Rectal smooth muscle tissue (tissue), 1 donor: ENCODE results near the gene KCTD1.

Source experiments
- H3K27ac ChIP-seq: one replicate; pipeline ENCODE4 v1.7.0; 2013; ENCODE audit warnings: low read depth, low read length, inconsistent platforms
- H3K27me3 ChIP-seq: one replicate; pipeline ENCODE4 v1.7.0; 2013; ENCODE audit warnings: low read length; ENCODE audit not compliant: control insufficient read depth, insufficient read depth
- H3K36me3 ChIP-seq: one replicate; pipeline ENCODE4 v1.7.0; 2013; ENCODE audit warnings: low read length; ENCODE audit not compliant: control insufficient read depth, insufficient read depth
- H3K4me1 ChIP-seq: one replicate; pipeline ENCODE4 v1.7.0; 2013; ENCODE audit warnings: low read length; ENCODE audit not compliant: control insufficient read depth, insufficient read depth
- H3K4me3 ChIP-seq: one replicate; pipeline ENCODE4 v1.7.0; 2013; ENCODE audit warnings: low read length
- H3K9ac ChIP-seq: one replicate; pipeline ENCODE4 v1.7.0; 2013; ENCODE audit warnings: low read length

Gene KCTD1

GRCh38 chr18:26503382-26503781, 45.0 kb downstream of the KCTD1 start:
- no peaks in the 10 kb centered on the region for H3K27me3 ChIP-seq
- H3K4me1 ChIP-seq, result no peaks in the 10 kb centered on the region
- H3K4me3 ChIP-seq, result no peak overlapping the region
- H3K9ac ChIP-seq, result no peak overlapping the region
- H3K36me3 ChIP-seq, result no peaks in the 10 kb centered on the region
- H3K27ac ChIP-seq, result no peak overlapping the region

DNA sequence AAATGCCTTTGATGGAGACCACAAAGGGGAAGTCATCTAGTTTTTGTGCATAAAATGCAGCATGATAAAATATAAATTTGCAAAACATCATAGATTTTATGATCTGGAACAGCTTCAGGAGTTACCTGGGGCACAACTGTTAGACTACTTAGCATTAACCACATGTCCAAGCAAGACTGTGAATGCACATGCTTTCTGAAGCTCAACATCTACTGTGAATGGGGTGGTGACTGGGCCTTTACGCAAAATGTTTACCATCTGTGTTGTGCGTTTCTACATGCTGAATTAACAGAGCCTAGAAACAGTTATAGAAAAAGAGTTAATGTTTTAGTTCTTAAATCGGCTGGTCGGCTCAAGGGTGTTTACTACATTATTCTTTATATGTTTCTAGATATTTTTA, 45.5 kb downstream of the KCTD1 start:
- no peak overlapping the region for H3K4me3 ChIP-seq
- no peaks in the 10 kb centered on the region for H3K4me1 ChIP-seq
- no peak overlapping the region for H3K27ac ChIP-seq
- H3K36me3 ChIP-seq, result no peaks in the 10 kb centered on the region
- H3K9ac ChIP-seq, result no peak overlapping the region
- no peaks in the 10 kb centered on the region for H3K27me3 ChIP-seq

DNA sequence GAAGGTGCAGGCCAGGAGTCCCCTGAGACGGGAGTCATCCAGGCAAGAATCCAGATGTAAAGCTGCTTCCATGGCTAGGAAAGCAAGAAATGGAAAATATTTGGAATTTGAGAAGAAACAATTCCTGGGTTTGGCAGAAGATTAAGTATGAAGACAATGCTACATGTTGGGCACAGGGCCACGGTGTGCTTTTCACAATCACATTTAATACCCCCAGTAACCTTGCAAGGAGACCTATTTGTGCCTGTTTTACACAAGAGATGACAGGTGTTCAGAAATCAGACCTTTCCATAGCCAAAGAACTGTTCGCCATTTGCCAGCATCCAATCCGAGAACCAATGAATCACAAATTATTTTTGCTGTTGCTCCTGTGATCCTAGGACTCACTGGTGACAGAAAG, 50.5 kb downstream of the KCTD1 start:
- H3K27me3 ChIP-seq, result no peaks in the 10 kb centered on the region
- no peak overlapping the region for H3K4me3 ChIP-seq
- no peaks in the 10 kb centered on the region for H3K4me1 ChIP-seq
- H3K27ac ChIP-seq, result no peak overlapping the region
- no peaks in the 10 kb centered on the region for H3K36me3 ChIP-seq
- no peak overlapping the region for H3K9ac ChIP-seq

- H3K27ac ChIP-seq, result no peak overlapping the region
These were observed 51.8 kb downstream of the KCTD1 start for GRCh38 chr18:26496528-26496927.

DNA sequence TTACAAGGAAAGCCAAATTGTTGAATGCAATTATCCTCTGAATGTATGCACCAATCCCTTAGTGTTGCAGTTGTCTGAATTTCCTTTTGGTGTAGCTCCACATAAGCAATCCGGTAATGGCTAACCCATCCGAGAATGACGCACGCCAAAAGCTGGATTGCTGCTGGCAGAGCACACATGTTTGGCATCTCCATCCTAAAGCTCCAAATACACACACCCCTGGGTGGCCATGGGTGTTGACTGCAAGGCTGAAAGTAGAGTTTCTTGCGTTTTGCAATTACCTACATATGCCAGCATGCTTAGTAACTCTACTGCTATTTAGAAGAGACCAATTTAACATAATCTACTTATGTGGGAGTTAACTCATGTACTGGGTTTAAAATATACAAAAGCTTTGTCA, 53.1 kb downstream of the KCTD1 start:
- no peak overlapping the region for H3K4me3 ChIP-seq
- no peak overlapping the region for H3K9ac ChIP-seq
- no peaks in the 10 kb centered on the region for H3K36me3 ChIP-seq
- no peak overlapping the region for H3K27ac ChIP-seq
- H3K4me1 ChIP-seq, result no peaks in the 10 kb centered on the region
- H3K27me3 ChIP-seq, result no peaks in the 10 kb centered on the region

More at GRCh38 chr18:26496528-26496927, 51.8 kb downstream of the KCTD1 start:
- no peaks in the 10 kb centered on the region for H3K27me3 ChIP-seq
- no peaks in the 10 kb centered on the region for H3K4me1 ChIP-seq
- no peak overlapping the region for H3K4me3 ChIP-seq
- no peaks in the 10 kb centered on the region for H3K36me3 ChIP-seq
- H3K9ac ChIP-seq, result no peak overlapping the region

DNA sequence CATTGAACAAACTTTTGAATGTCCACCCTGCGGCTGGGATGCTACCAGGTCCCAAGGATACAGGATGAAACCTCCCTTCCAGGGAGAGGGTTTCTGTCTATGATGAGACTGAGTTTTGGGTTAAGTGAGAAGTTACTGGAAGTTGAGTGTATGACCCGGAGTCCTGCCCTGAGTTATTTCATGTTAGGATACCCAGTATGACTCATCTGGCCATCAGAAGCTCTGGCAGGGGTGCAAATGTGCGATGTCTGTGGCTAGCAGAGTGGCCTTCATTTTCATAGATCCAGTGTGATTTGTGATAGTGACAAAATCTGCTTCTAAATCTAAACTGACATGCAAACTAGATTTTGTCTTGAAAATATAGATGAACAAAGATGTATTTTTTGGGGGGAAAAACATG, 55.3 kb downstream of the KCTD1 start:
- no peaks in the 10 kb centered on the region for H3K4me1 ChIP-seq
- H3K27me3 ChIP-seq, result no peaks in the 10 kb centered on the region

GRCh38 chr18:26491194-26491816, 57.0 kb downstream of the KCTD1 start:
- Histone ChIP-seq H3K36me3 (no peaks in the 10 kb centered on the region), H3K27me3 (no peaks in the 10 kb centered on the region), H3K27ac (no peak overlapping the region), H3K4me3 (no peak overlapping the region), H3K9ac (no peak overlapping the region), H3K4me1 (no peaks in the 10 kb centered on the region)

More for the DNA sequence above, 55.3 kb downstream of the KCTD1 start:
- no peak overlapping the region for H3K4me3 ChIP-seq
- H3K9ac ChIP-seq, result no peak overlapping the region
- H3K27ac ChIP-seq, result no peak overlapping the region
- no peaks in the 10 kb centered on the region for H3K36me3 ChIP-seq

DNA sequence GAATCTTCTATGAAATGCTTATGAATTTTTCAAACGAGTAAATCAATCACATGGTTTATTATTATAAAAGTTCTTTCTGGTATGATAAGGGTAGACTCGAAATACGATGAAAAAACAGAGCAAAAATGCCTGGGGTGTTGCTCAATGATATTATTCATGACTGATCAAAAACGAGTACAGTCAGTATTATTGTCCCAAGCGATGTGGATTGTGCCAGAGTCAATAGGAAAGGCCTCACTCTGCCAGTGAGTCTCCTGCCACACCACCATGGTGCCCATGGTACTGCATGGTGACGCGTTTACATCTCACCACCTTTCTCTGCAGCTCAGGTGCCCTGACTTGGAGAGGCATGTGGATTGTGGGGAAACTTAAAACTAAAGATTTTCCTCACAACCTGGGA, 58.5 kb downstream of the KCTD1 start:
- Histone ChIP-seq H3K27ac (no peak overlapping the region), H3K9ac (no peak overlapping the region), H3K27me3 (no peaks in the 10 kb centered on the region), H3K4me1 (no peaks in the 10 kb centered on the region), H3K36me3 (no peaks in the 10 kb centered on the region), H3K4me3 (no peak overlapping the region)

DNA sequence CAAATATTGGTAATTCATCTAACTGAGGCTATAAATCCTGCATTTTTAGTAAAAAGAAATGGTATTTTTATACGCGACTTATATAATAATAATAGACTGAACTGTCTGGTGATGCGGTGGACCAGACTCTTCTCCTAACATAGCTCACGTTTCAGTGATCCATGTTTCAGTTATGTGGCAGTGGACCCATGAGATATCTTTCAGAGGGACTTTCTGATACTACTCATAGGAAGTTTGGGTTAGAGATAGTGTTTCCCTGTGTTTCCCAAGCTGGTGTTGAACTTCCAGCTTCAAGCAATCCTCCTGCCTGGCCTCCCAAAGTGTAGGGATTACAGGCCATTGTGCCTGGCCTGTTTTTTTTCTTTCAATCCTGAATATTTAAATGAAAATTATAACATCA, 59.2 kb downstream of the KCTD1 start:
- H3K27ac ChIP-seq, result no peak overlapping the region
- no peak overlapping the region for H3K4me3 ChIP-seq
- H3K4me1 ChIP-seq, result no peaks in the 10 kb centered on the region
- no peaks in the 10 kb centered on the region for H3K36me3 ChIP-seq
- H3K27me3 ChIP-seq, result no peaks in the 10 kb centered on the region
- no peak overlapping the region for H3K9ac ChIP-seq

DNA sequence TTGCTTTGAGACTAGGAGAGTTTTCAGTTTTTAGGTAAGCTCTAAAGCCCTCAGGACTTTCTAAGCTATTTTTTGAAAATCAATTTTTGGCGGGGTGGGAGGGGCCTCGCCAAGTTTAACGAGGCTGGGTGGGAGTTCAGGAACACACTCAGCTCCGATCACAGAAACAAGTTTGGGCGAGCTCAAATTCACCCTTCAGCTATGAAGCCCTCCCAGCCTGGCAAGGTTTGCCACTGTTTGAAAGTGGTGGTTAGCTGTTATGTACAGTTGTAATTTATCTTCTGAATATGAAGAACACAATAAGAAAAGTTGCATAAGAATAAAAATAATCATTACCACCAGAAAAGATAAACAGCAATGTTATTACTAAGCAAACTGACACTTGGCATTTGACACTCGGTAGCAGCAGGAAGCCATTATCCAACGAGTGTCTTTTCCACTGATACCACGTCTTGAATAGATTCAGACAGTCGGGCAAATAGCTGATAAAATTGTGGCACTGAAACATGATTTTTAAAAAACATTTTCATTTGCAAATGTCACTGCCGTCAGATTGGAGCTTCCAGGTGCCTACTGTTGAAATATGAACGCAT, 59.8 kb downstream of the KCTD1 start:
- no peaks in the 10 kb centered on the region for H3K36me3 ChIP-seq
- H3K4me3 ChIP-seq, result no peak overlapping the region
- H3K4me1 ChIP-seq, result no peaks in the 10 kb centered on the region
- no peak overlapping the region for H3K9ac ChIP-seq
- no peak overlapping the region for H3K27ac ChIP-seq
- H3K27me3 ChIP-seq, result no peaks in the 10 kb centered on the region

DNA sequence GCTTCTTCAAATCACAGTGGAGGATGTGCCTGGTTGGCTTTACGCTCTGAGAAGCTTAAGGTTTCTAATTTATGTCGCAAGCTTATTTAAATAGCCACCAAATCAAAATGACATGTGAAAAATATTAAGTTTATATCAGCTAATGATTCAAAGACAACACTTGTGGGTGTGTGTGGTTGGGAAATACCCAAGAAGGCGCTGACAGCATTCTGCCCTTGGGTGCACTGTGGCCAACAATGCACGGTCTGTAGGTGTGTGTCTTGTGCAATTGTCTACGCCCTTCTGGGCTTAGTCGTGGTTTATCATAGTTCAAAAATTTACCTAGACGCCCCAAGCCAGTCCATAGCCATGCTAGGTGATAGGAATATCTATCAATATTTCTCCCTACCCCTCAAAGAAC, 60.9 kb downstream of the KCTD1 start:
- H3K27ac ChIP-seq, result no peak overlapping the region
- no peak overlapping the region for H3K4me3 ChIP-seq
- H3K9ac ChIP-seq, result no peak overlapping the region
- H3K36me3 ChIP-seq, result no peaks in the 10 kb centered on the region
- no peaks in the 10 kb centered on the region for H3K4me1 ChIP-seq
- H3K27me3 ChIP-seq, result no peaks in the 10 kb centered on the region

- H3K4me1 ChIP-seq, result peaks cover 3% of the 10 kb centered on the region
- no peak overlapping the region for H3K9ac ChIP-seq
- H3K36me3 ChIP-seq, result no peaks in the 10 kb centered on the region
- no peaks in the 10 kb centered on the region for H3K27me3 ChIP-seq
- H3K4me3 ChIP-seq, result no peak overlapping the region
- H3K27ac ChIP-seq, result no peak overlapping the region
These were observed 64.7 kb downstream of the KCTD1 start for GRCh38 chr18:26483633-26484032.

DNA sequence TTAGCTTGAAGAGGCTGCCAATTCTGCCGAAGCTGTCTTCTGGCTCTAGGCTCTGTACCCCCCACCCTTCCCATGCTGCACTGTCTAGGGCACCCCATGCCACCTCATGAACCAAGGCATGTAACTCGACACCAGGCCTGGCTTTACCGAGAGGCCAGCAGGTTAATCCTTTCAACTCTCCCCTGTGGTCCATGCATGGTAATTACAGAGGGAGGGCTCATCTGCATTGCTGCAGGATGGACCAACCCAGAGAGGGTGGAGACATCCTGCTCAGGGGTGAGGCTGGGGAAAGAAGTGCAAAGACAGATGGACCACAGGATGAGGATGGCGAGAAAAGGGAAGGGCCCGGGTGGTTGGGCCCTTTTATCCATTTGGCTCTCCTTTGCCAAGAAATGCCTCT, 65.8 kb downstream of the KCTD1 start:
- H3K4me3 ChIP-seq, result no peak overlapping the region
- H3K27me3 ChIP-seq, result no peaks in the 10 kb centered on the region
- H3K9ac ChIP-seq, result no peak overlapping the region
- H3K36me3 ChIP-seq, result no peaks in the 10 kb centered on the region
- no peak overlapping the region for H3K27ac ChIP-seq
- peaks cover 3% of the 10 kb centered on the region for H3K4me1 ChIP-seq
